ENCODE measurements around the gene SLC35G4.
"Not testable (repeated sequence)": the region's sequence is repeated elsewhere in the genome, so short reads cannot be mapped to it uniquely, and the experiment has no call there.

SLC35G4 gene

DNA sequence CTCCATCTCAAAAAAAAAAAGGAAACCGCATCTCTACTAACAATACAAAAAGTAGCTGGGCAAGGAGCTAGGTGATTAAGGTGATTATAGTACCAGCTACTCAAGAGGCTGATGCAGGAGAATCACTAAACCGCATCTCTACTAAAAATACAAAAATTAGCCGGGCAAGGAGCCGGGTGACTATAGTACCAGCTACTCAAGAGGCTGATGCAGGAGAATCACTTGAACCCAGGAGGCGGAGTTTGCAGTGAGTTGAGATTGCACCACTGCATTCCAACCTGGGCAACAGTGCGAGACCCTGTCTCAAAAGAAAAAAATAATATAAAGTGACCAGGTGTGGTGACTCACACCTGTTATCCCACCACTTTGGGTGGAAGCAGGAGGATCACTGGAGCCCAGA is 5.6 kb downstream of the SLC35G4 start:
- DNase-seq, result not testable (repeated sequence)

DNA sequence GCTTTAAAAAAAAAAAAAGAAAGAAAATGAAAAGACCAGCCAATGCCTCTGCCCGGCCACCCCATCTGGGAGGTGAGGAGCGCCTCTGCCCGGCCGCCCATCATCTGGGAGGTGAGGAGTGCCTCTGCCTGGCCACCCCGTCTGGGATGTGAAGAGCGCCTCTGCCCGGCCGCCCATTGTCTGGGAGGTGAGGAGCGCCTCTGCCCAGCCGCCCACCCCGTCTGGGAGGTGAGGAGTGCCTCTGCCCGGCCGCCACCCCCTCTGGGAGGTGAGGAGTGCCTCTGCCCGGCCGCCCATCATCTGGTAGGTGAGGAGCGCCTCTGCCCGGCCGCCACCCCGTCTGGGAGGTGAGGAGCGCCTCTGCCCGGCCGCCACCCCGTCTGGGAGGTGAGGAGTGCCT is 37.9 kb downstream of the SLC35G4 start:
- DNase-seq, result not testable (repeated sequence)

DNA sequence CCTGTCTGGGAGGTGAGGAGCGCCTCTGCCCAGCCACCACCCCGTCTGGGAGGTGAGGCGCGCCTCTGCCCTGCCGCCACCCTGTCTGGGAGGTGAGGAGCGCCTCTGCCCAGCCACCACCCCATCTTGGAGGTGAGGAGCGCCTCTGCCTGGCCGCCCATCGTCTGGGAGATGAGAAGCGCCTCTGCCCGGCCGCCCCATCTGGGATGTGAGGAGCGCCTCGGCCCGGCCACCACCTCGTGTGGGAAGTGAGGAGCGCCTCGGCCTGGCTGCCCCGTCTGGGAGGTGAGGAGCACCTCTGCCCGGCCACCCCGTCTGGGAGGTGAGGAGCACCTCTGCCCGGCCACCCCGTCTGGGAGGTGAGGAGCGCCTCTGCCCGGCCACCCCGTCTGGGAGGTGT is 38.4 kb downstream of the SLC35G4 start:
- not testable (repeated sequence) for DNase-seq

DNA sequence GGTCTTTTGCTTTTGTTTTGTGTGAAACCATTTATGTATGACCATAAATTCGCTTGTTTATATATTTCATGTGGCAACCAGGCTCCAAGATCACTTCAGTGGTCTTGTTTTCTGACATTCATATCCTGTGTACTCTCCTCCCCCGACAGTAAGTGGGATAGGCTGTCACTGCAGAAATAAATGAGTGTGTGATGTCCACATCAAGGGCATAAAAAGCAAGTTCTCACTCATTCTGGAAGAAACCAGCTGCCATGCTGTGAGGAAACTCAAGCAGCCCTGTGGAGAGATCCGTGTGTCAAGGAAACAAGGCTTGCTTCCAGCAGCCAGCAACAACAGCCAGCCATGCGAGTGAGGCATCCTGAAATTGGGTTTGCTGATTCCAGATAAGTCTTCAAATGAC is 40.4 kb downstream of the SLC35G4 start:
- DNase-seq, result no peak

- no peak for DNase-seq
Measured at GRCh38 chr18:11651899-11652298, 42.5 kb downstream of the SLC35G4 start.

GRCh38 chr18:11653521-11653920 is 44.1 kb downstream of the SLC35G4 start:
- no peak for DNase-seq

GRCh38 chr18:11654736-11655605 is 45.6 kb downstream of the SLC35G4 start:
- DNase-seq, result peak in 1 of 2 experiments; percentile 46

- no peak for DNase-seq
Measured at GRCh38 chr18:11655606-11655932, 46.2 kb downstream of the SLC35G4 start.

- no peak for DNase-seq
Measured at GRCh38 chr18:11657152-11657551, 47.8 kb downstream of the SLC35G4 start.

DNA sequence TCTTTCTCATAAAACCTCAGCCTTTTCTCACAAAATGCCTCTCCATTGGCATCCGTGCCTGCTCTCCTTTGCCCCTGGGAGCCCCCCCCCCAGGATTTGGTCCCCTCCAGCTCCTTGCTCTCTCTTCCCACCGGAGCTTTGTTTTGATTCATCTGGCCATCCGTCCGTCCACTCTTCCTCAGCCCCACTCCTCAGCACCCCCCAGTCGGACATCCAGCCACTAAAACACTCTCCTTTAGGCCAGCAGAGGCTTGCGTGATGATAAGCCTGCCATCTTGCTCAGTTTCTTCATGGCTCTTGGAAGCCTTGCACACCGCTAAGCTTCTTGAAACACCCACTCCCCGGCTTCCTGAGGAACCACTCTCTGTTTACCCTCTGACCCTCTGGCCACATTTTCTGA is 48.2 kb downstream of the SLC35G4 start:
- DNase-seq, result no peak

GRCh38 chr18:11658019-11658418 is 48.6 kb downstream of the SLC35G4 start:
- no peak for DNase-seq

DNA sequence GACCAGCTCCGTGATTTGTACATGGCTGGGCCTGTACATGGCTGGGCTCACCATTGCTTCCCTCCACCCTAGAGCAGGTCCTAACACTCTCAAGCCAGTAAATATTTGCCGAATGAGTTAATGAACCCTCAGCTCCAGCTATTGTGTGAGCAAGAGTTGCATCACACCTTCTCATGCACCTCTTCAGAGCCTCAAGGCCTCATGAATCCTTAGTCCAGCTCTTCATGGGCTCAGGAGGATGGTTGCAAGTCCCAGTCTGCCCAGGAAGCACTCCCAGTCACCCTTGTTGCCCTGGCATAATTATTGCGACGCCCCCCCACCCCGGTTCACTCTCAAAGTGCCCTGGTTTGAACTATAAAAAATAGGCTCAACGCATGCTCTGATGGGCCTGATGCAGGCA is 49.6 kb downstream of the SLC35G4 start:
- no peak for DNase-seq
